ENCODE results near the gene LGALS3BP.
A peak's percentile ranks its signal among the peaks of the same experiment; 100 is the strongest.

The LGALS3BP gene

DNA sequence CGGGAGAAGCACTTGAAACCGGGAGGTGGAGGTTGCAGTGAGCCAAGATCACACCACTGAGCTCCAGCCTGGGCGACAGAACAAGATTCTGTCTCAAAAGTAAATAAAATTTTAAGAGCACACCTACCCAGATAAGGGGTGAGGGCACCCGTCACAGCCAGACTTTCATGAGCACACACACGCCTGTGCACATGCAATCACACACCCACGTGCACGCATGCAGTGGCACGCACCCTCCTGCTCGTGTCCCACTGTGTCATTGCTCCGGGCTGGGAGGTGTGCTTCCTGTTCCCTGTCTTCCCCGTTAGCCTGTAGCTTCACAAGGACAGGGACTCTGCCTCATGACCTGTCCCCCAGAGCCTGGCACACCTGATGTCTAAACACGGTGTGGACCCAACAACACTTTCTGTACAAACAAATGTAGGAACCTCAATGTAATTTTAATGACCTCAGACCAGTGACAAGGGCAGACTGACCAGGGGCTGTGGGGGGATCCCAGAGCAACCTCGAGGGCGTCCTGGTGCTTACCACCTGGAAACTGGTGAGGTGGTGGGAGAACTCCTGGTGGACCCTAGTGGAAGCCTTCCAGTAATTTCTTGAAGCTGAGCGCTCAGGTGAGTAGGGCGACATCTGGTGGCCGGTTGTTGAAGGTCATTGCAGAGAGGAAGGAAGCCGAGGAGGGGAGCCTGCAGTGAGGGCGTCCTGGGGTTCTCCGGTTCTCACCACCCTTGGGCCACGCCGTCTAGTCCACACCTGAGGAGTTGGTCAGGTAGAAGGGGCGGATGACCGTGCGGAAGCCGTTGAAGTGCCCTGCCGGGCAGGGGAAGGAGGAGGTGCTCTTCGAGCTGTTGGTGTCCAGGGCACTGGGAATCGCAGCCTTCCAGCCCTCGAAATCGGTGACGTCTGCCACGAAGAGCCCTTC, 8.6 kb downstream of the LGALS3BP start:
- peak; percentile 82 for DNase-seq (ENCODE audit: low read depth)
- TF ChIP-seq, protein P1, sequence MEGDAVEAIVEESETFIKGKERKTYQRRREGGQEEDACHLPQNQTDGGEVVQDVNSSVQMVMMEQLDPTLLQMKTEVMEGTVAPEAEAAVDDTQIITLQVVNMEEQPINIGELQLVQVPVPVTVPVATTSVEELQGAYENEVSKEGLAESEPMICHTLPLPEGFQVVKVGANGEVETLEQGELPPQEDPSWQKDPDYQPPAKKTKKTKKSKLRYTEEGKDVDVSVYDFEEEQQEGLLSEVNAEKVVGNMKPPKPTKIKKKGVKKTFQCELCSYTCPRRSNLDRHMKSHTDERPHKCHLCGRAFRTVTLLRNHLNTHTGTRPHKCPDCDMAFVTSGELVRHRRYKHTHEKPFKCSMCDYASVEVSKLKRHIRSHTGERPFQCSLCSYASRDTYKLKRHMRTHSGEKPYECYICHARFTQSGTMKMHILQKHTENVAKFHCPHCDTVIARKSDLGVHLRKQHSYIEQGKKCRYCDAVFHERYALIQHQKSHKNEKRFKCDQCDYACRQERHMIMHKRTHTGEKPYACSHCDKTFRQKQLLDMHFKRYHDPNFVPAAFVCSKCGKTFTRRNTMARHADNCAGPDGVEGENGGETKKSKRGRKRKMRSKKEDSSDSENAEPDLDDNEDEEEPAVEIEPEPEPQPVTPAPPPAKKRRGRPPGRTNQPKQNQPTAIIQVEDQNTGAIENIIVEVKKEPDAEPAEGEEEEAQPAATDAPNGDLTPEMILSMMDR (conservative IDR thresholded peaks at IDR 0.05; ENCODE audit: low read depth, low read length): peak; percentile 91
- no peak overlapping the region for H3K4me3 ChIP-seq (ENCODE audit: low read depth, low read length)

- TF ChIP-seq, protein P1 (conservative IDR thresholded peaks at IDR 0.05; ENCODE audit: low read depth, low read length): no peak
- DNase-seq (ENCODE audit: low read depth): no peak
- H3K4me3 ChIP-seq (ENCODE audit: low read depth, low read length): no peak overlapping the region
Observed at GRCh38 chr17:78969865-78970264, 9.9 kb downstream of the LGALS3BP start.

GRCh38 chr17:78967782-78968362, 11.9 kb downstream of the LGALS3BP start:
- no peak for DNase-seq (ENCODE audit: low read depth)
- no peak overlapping the region for H3K4me3 ChIP-seq (ENCODE audit: low read depth, low read length)
- TF ChIP-seq, protein P1 (conservative IDR thresholded peaks at IDR 0.05; ENCODE audit: low read depth, low read length): no peak

- TF ChIP-seq, protein P1 (conservative IDR thresholded peaks at IDR 0.05; ENCODE audit: low read depth, low read length): no peak
- no peak for DNase-seq (ENCODE audit: low read depth)
- H3K4me3 ChIP-seq (ENCODE audit: low read depth, low read length): no peak overlapping the region
Observed at GRCh38 chr17:78966910-78967600, 12.7 kb downstream of the LGALS3BP start.

GRCh38 chr17:78966123-78966813, 13.5 kb downstream of the LGALS3BP start:
- TF ChIP-seq, protein P1 (conservative IDR thresholded peaks at IDR 0.05; ENCODE audit: low read depth, low read length): no peak
- no peak for DNase-seq (ENCODE audit: low read depth)

DNA sequence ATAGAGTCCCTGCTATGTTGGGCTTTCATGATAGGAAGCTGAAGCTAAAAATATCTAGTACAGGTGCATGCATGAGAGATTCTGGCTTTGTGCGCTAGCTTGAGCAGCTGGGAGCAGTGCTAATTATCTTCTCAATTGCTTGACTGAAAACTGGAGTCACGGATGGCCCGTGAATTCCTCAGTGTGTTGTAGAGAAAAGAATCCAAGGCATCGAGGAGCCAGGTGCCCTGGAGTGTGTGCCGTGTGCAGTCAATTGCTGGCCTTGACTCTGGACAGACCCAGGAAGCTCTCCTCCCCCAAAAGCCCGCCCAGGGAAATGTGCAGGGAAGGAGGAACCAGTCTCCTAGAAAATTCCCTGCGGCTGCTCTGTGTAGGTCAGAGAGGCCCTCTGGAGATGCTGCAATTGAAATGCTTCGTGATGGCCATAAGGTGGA, 14.2 kb downstream of the LGALS3BP start:
- DNase-seq (ENCODE audit: low read depth): no peak
- TF ChIP-seq, protein P1 (conservative IDR thresholded peaks at IDR 0.05; ENCODE audit: low read depth, low read length): no peak
- H3K4me3 ChIP-seq (ENCODE audit: low read depth, low read length): no peak overlapping the region

More at GRCh38 chr17:78966123-78966813, 13.5 kb downstream of the LGALS3BP start:
- H3K4me3 ChIP-seq (ENCODE audit: low read depth, low read length): no peak overlapping the region
